ENCODE measurements around the gene TNFRSF1B.

TNFRSF1B gene

GRCh38 chr1:12184008-12184681, 17.4 kb downstream of the TNFRSF1B start:
- 0 out of 2 replicates have a peak, but pooled peaks cover 7% of the 10 kb centered on the region for H3K79me2 ChIP-seq (ENCODE audit: low read length)
- H3K27ac ChIP-seq (ENCODE audit: low read length) = no peak overlapping the region

DNA sequence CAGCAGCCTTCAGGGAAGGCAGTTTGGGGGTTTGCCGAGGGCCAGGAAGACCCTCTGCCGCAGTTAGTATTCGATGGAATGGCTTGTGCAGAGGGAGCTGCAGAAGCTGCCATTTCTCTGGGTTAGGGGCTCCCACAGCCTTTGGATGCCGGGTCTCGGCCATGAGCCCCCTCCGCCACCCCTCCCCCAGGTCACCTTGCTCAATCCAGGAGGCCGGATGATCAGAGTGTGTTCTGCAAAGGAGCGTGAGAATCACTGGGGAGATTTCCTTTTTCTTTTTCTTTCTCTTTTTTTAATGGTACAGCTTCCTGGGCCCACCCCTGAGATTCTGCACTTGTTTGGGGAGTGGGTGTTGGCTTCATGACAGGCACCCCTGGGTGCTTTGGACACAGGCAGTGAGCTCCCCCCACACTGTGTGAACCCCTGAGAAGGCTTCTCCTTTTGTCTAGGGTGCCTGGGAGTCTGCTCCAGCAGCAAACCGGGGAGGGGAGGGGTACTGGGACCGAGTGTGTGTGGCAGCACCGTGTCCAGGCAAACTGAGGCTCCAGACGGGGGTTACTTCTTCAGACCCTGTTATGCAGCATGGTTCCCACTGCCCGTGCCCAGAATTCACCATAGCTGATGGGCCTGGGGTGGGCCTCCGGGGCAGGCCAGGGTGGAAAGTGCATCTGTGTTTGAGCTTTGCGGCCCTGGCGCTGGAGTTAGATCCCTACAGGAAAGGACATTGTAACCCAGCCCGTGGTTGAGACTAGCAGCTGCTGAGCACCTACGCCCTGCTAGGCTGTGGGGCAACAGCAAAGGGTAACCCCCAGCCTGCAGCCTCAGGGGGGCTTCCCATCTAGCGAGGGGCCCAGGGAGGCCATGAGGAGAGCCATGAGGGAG, 18.5 kb downstream of the TNFRSF1B start:
- no peak overlapping the region for H3K9ac ChIP-seq (ENCODE audit: low read length)

More at GRCh38 chr1:12184008-12184681, 17.4 kb downstream of the TNFRSF1B start:
- Histone ChIP-seq H3K9me2 (replicated peaks; ENCODE audit: insufficient read depth, low read length) (no peaks in the 10 kb centered on the region), H3K4me2 (ENCODE audit: low read depth, low read length) (no peak overlapping the region), H3K36me3 (replicated peaks; ENCODE audit: insufficient read depth, low read length) (no peaks in the 10 kb centered on the region), H3K4me3 (ENCODE audit: low read length) (no peak overlapping the region), H2AFZ (ENCODE audit: low read length) (no peak overlapping the region), H3K9ac (ENCODE audit: low read length) (no peak overlapping the region), H3K9me3 (replicated peaks; ENCODE audit: insufficient read depth, low read length) (no peaks in the 10 kb centered on the region), H3K4me1 (ENCODE audit: low read length) (no peaks in the 10 kb centered on the region), H3F3A (ENCODE audit: insufficient read depth, low read length) (no peaks in the 10 kb centered on the region), H3K27me3 (replicated peaks; ENCODE audit: insufficient read depth, low read length) (no peaks in the 10 kb centered on the region), H4K20me1 (ENCODE audit: insufficient read depth, low read length) (no peaks in the 10 kb centered on the region)
- no peak for TF ChIP-seq EZH2 (optimal IDR thresholded peaks at IDR 0.05; ENCODE audit: low read depth, low read length)
- no peak for TF ChIP-seq EZH2phosphoT487 (IDR thresholded peaks at IDR 0.05; ENCODE audit: low read length)
- TF ChIP-seq, protein P1, sequence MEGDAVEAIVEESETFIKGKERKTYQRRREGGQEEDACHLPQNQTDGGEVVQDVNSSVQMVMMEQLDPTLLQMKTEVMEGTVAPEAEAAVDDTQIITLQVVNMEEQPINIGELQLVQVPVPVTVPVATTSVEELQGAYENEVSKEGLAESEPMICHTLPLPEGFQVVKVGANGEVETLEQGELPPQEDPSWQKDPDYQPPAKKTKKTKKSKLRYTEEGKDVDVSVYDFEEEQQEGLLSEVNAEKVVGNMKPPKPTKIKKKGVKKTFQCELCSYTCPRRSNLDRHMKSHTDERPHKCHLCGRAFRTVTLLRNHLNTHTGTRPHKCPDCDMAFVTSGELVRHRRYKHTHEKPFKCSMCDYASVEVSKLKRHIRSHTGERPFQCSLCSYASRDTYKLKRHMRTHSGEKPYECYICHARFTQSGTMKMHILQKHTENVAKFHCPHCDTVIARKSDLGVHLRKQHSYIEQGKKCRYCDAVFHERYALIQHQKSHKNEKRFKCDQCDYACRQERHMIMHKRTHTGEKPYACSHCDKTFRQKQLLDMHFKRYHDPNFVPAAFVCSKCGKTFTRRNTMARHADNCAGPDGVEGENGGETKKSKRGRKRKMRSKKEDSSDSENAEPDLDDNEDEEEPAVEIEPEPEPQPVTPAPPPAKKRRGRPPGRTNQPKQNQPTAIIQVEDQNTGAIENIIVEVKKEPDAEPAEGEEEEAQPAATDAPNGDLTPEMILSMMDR (IDR thresholded peaks at IDR 0.05; ENCODE audit: low read length) = no peak
- no peak for DNase-seq

GRCh38 chr1:12185918-12186678, 19.3 kb downstream of the TNFRSF1B start:
- H2AFZ ChIP-seq (ENCODE audit: low read length) = no peak overlapping the region
- no peaks in the 10 kb centered on the region for H4K20me1 ChIP-seq (ENCODE audit: insufficient read depth, low read length)
- no peak overlapping the region for H3K9ac ChIP-seq (ENCODE audit: low read length)

More for the DNA sequence above, 18.5 kb downstream of the TNFRSF1B start:
- H3K9me2 ChIP-seq (replicated peaks; ENCODE audit: insufficient read depth, low read length) = no peaks in the 10 kb centered on the region
- H2AFZ ChIP-seq (ENCODE audit: low read length) = no peak overlapping the region
- no peak for TF ChIP-seq EZH2phosphoT487 (IDR thresholded peaks at IDR 0.05; ENCODE audit: low read length)
- no peak for TF ChIP-seq EZH2 (optimal IDR thresholded peaks at IDR 0.05; ENCODE audit: low read depth, low read length)
- TF ChIP-seq, protein P1 (IDR thresholded peaks at IDR 0.05; ENCODE audit: low read length) = no peak
- no peaks in the 10 kb centered on the region for H4K20me1 ChIP-seq (ENCODE audit: insufficient read depth, low read length)
- 0 out of 2 replicates have a peak, but pooled peaks cover 7% of the 10 kb centered on the region for H3K79me2 ChIP-seq (ENCODE audit: low read length)
- DNase-seq = no peak
- H3F3A ChIP-seq (ENCODE audit: insufficient read depth, low read length) = no peaks in the 10 kb centered on the region
- no peaks in the 10 kb centered on the region for H3K27me3 ChIP-seq (replicated peaks; ENCODE audit: insufficient read depth, low read length)
- no peak overlapping the region for H3K4me3 ChIP-seq (ENCODE audit: low read length)
- no peaks in the 10 kb centered on the region for H3K4me1 ChIP-seq (ENCODE audit: low read length)
- H3K9me3 ChIP-seq (replicated peaks; ENCODE audit: insufficient read depth, low read length) = no peaks in the 10 kb centered on the region
- H3K36me3 ChIP-seq (replicated peaks; ENCODE audit: insufficient read depth, low read length) = no peaks in the 10 kb centered on the region
- H3K27ac ChIP-seq (ENCODE audit: low read length) = no peak overlapping the region
- H3K4me2 ChIP-seq (ENCODE audit: low read depth, low read length) = no peak overlapping the region

More at GRCh38 chr1:12185918-12186678, 19.3 kb downstream of the TNFRSF1B start:
- no peak for TF ChIP-seq EZH2 (optimal IDR thresholded peaks at IDR 0.05; ENCODE audit: low read depth, low read length)
- TF ChIP-seq EZH2phosphoT487 (IDR thresholded peaks at IDR 0.05; ENCODE audit: low read length) = no peak
- TF ChIP-seq, protein P1 (IDR thresholded peaks at IDR 0.05; ENCODE audit: low read length) = no peak
- Histone ChIP-seq H3K27ac (ENCODE audit: low read length) (no peak overlapping the region), H3K4me1 (ENCODE audit: low read length) (no peaks in the 10 kb centered on the region), H3K4me2 (ENCODE audit: low read depth, low read length) (no peak overlapping the region), H3K36me3 (replicated peaks; ENCODE audit: insufficient read depth, low read length) (no peaks in the 10 kb centered on the region), H3K4me3 (ENCODE audit: low read length) (no peak overlapping the region), H3K9me3 (replicated peaks; ENCODE audit: insufficient read depth, low read length) (no peaks in the 10 kb centered on the region), H3K27me3 (replicated peaks; ENCODE audit: insufficient read depth, low read length) (no peaks in the 10 kb centered on the region), H3F3A (ENCODE audit: insufficient read depth, low read length) (no peaks in the 10 kb centered on the region), H3K9me2 (replicated peaks; ENCODE audit: insufficient read depth, low read length) (no peaks in the 10 kb centered on the region), H3K79me2 (ENCODE audit: low read length) (0 out of 2 replicates have a peak, but pooled peaks cover 7% of the 10 kb centered on the region)
- no peak for DNase-seq
